ENCODE results near the gene SLC38A1.

The SLC38A1 gene

DNA sequence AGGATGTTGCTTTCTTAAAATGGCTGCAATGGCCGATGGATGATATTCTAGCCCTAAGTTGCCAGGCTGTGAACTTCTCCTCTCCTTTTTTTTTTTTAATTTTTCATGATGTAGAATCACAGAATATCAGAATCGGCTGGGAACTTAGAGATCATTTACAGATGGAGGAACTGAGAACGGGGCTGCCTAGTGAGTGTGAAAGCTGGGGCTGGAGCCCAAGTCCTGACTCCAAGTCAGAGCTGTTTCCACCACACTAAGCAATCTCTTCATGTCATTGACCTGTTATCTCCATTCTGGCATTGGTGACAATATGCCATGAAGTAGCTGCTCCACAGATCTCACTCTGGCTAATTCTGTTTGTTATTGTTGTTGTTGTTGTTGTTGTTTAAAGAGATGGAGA lies 121.7 kb downstream of the SLC38A1 start:
- no peak for DNase-seq (ENCODE audit: low read depth)
- TF ChIP-seq, protein P1, sequence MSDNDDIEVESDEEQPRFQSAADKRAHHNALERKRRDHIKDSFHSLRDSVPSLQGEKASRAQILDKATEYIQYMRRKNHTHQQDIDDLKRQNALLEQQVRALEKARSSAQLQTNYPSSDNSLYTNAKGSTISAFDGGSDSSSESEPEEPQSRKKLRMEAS (IDR thresholded peaks at IDR 0.05; ENCODE audit: low read depth, low read length) = no peak
- no peak for TF ChIP-seq POLR2A (IDR thresholded peaks at IDR 0.05; ENCODE audit: extremely low read depth, insufficient read length)
- TF ChIP-seq MYC (IDR thresholded peaks at IDR 0.05; ENCODE audit: low read depth, low read length) = no peak
- TF ChIP-seq, protein P2, sequence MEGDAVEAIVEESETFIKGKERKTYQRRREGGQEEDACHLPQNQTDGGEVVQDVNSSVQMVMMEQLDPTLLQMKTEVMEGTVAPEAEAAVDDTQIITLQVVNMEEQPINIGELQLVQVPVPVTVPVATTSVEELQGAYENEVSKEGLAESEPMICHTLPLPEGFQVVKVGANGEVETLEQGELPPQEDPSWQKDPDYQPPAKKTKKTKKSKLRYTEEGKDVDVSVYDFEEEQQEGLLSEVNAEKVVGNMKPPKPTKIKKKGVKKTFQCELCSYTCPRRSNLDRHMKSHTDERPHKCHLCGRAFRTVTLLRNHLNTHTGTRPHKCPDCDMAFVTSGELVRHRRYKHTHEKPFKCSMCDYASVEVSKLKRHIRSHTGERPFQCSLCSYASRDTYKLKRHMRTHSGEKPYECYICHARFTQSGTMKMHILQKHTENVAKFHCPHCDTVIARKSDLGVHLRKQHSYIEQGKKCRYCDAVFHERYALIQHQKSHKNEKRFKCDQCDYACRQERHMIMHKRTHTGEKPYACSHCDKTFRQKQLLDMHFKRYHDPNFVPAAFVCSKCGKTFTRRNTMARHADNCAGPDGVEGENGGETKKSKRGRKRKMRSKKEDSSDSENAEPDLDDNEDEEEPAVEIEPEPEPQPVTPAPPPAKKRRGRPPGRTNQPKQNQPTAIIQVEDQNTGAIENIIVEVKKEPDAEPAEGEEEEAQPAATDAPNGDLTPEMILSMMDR (IDR thresholded peaks at IDR 0.05; ENCODE audit: low read depth, low read length) = no peak
- H3K4me3 ChIP-seq (ENCODE audit: low read depth, low read length) = no peak overlapping the region

DNA sequence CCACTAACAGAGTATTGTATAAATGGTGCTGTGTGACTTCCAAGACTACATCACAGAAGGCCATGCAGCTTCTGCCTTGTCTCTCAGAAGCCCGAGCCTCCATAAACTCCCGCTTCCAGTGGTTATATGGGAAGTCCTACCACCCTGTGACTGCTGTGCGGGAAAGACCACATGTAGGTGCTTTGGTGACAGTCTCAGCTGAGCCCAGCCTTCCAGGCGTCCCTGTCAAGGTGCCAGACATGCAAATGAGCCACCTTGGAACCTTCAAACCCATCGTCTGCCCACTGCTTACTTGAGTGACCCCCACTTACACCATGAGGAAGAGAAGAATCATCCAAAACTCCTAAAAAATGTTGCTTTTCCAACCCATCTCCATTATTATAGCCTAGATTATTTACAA lies 123.0 kb downstream of the SLC38A1 start:
- DNase-seq (ENCODE audit: low read depth) = no peak
- TF ChIP-seq, protein P1 (IDR thresholded peaks at IDR 0.05; ENCODE audit: low read depth, low read length) = no peak
- TF ChIP-seq POLR2A (IDR thresholded peaks at IDR 0.05; ENCODE audit: extremely low read depth, insufficient read length) (no peak), MYC (IDR thresholded peaks at IDR 0.05; ENCODE audit: low read depth, low read length) (no peak)
- no peak overlapping the region for H3K4me3 ChIP-seq (ENCODE audit: low read depth, low read length)

DNA sequence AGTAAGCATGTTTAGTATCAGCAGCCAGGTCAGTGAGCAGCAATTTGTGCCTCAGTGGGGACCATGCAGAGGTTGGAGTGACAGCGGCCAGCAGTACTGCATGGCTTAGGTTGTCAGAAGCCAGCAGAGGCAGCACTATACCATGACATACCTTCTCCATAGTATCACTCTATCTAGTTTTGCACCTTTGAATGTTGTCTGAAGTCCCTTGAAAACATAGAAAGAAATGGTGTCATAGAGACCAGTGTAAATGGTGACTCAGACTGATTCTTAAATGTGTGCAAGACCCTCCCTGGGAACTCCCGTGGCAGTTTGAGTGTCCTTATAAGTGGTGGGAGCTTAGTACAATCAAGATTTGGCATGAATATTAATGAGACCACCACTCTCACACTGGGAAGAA lies 124.4 kb downstream of the SLC38A1 start:
- no peak overlapping the region for H3K4me3 ChIP-seq (ENCODE audit: low read depth, low read length)
- TF ChIP-seq, protein P1 (IDR thresholded peaks at IDR 0.05; ENCODE audit: low read depth, low read length) = no peak
- no peak for TF ChIP-seq MYC (IDR thresholded peaks at IDR 0.05; ENCODE audit: low read depth, low read length)
- TF ChIP-seq, protein P2 (IDR thresholded peaks at IDR 0.05; ENCODE audit: low read depth, low read length) = no peak
- TF ChIP-seq POLR2A (IDR thresholded peaks at IDR 0.05; ENCODE audit: extremely low read depth, insufficient read length) = no peak
- DNase-seq (ENCODE audit: low read depth) = no peak

DNA sequence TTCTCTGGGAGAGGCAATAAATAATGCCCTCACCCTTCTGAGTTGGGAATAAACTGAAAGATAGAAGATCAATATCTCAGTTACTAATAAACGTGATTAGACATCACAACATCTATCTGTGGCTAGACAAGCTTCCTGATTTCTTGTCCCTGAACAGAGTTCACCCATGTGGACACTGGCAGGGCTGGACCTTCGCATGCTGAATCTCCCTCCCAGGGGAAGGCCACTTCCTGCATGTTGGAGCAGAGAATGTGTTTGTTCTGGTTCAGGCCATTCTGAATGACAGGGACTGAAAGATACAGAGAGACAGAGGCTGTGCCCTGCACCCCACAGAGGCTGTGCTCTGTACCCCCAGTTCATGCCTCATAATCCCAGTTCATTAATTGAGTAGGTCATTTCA lies 132.6 kb downstream of the SLC38A1 start:
- no peak for DNase-seq (ENCODE audit: low read depth)
- H3K4me3 ChIP-seq (ENCODE audit: low read depth, low read length) = no peak overlapping the region
- TF ChIP-seq, protein P2 (IDR thresholded peaks at IDR 0.05; ENCODE audit: low read depth, low read length) = no peak
- TF ChIP-seq POLR2A (IDR thresholded peaks at IDR 0.05; ENCODE audit: extremely low read depth, insufficient read length) (no peak), MYC (IDR thresholded peaks at IDR 0.05; ENCODE audit: low read depth, low read length) (no peak)
- TF ChIP-seq, protein P1 (IDR thresholded peaks at IDR 0.05; ENCODE audit: low read depth, low read length) = no peak

DNA sequence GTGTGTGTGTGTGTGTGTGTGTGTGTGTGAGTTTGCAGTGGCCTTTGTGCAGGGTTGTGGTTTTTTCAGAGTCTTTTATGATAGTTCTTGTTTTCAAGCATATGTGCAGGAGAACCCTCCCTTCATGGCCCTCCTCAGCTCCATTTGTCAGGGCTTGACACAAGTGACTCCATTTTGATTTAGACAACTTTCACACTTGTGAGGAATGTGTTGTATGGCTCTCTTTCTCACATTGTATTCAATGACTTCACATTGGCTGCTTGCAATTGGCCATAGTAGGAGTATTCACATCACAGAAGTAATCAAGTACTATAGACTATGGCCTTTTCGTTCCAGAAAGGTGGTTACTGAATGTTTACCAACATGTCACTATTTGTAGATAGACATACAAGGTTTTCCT lies 133.1 kb downstream of the SLC38A1 start:
- TF ChIP-seq MYC (IDR thresholded peaks at IDR 0.05; ENCODE audit: low read depth, low read length) = no peak
- TF ChIP-seq, protein P2 (IDR thresholded peaks at IDR 0.05; ENCODE audit: low read depth, low read length) = no peak
- TF ChIP-seq, protein P1 (IDR thresholded peaks at IDR 0.05; ENCODE audit: low read depth, low read length) = no peak
- no peak for DNase-seq (ENCODE audit: low read depth)
- H3K4me3 ChIP-seq (ENCODE audit: low read depth, low read length) = no peak overlapping the region

DNA sequence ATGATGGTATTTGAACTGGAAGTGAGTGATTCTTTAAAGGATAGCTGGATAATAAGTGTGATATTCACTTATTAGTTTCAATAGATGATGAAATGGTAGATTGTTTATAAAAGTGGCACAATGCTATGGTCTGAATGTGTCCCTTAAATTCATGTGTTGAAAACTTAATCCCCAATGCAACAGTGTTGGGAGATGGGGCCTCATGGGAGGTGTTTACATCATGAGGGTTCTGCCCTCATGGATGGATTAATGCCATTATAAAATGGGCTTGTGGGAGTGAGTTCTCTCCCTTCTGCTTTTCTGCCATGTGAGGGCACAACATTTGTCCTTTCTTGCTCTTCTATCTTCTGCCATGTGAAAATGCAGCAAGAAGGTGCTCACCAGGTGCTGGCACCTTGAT lies 134.0 kb downstream of the SLC38A1 start:
- no peak for TF ChIP-seq MYC (IDR thresholded peaks at IDR 0.05; ENCODE audit: low read depth, low read length)
- TF ChIP-seq, protein P1 (IDR thresholded peaks at IDR 0.05; ENCODE audit: low read depth, low read length) = no peak
- TF ChIP-seq, protein P2 (IDR thresholded peaks at IDR 0.05; ENCODE audit: low read depth, low read length) = no peak
- TF ChIP-seq POLR2A (IDR thresholded peaks at IDR 0.05; ENCODE audit: extremely low read depth, insufficient read length) = no peak
- no peak overlapping the region for H3K4me3 ChIP-seq (ENCODE audit: low read depth, low read length)
- DNase-seq (ENCODE audit: low read depth) = no peak

All from NB4 (cell line).